Uterus (tissue), 2 donors: ENCODE measurements around the gene GLS2.

ENCODE experiments used
- CTCF ChIP-seq, 4 experiments: fragments of 200-600 bp in 2 of 4; fragments of 450-650 bp in 2 of 4; sonication (generic) in 2 of 4; IDR thresholded peaks; one replicate each; pipeline ENCODE4 v1.5.1; 2016 to 2019; ENCODE audit warnings: antibody characterized with exemption in 4 of 4, mild to moderate bottlenecking in 2 of 4, moderate library complexity in 1 of 4
- POLR2A ChIP-seq, 2 donors: fragments of 450-650 bp; IDR thresholded peaks; one replicate each; pipeline ENCODE4 v1.6.1; 2016; ENCODE audit warnings: antibody characterized with exemption in 2 of 2, mild to moderate bottlenecking in 1 of 2, moderate library complexity in 1 of 2

GRCh38 chr12:56537546-56537945 is 49.6 kb upstream of the GLS2 start:
- no peak for TF ChIP-seq CTCF (IDR thresholded peaks at IDR 0.05)
- no peak for TF ChIP-seq POLR2A (IDR thresholded peaks at IDR 0.05)
